ENCODE data around the gene LRCH3.
A peak's percentile ranks its signal among the peaks of the same experiment; 100 is the strongest.

The LRCH3 gene

DNA sequence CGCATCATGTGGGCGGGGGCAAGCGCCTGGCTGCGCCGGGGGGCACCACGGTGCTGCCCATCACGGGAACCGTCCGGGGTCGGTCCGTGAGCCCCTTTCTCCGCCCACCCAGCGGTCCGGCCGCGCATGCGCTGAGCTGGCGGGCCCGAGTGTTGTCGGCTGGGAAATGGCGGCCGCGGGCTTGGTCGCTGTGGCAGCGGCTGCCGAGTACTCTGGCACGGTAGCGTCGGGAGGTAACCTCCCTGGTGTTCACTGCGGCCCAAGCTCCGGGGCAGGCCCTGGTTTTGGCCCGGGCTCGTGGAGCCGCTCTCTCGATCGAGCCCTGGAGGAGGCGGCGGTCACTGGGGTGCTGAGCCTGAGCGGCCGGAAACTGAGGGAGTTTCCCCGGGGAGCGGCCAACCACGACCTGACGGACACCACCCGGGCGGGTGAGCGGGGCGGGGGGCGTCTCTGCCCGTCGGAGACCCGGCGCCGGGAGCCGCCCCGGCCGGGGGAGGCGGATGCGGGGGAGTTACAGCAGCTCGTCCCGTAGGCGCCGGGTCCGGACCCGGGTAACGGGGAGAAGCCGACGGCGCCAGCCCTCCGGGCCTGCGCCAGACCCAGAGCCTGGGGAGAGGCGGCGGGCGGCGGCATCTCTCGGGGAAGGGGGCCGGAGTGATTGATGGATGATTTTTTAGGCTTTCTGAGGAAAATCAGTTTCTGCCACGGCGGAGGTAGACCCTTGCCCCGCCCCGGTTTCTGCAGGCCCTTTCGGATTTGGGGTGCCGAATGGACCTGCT is at the start of gene LRCH3:
LRCH3 (plus strand) TSS at position 142 of the 779 bp plus-strand sequence; CDS start at position 167, 25 bp downstream.
- peak; percentile 95 for DNase-seq (ENCODE audit: low spot score)

DNA sequence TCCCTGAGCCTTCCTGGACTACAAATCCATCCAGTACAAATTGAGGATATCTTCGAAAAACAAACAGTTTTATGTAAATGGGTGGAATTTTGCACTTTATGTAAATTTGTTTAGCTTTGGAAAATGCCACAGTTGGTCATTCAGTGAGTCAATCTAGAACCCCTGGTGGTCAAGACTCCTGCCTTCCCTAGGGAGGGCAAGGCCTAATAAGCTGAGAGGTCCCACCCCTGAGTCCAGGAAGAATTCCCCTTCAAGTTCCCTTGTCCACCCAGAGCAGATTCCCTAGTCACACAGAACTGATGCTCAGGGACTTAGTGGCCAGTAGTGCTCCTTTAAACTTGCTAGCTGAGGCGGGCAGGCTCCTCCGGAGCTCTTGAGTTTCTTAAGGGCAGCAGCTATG is 48.3 kb upstream of the LRCH3 start:
- DNase-seq (ENCODE audit: low spot score): no peak

DNA sequence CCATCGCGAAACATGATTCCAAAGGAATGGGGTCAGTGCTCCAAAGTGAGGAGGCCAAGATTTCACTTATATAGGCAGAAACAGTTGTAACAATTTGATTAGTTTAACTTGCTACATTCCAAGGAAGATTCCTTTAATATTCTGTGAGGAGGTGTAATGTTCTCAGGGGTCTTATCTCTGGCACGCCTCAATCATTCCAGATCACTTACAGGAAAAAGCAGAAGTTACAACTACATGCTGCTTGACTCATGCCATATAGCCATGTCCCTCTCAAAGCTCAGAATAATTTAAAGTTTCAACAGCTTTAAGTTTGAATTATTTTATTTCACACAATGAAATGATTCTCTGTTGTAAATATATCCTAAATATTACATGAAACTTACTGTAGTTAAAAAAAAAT is 44.8 kb upstream of the LRCH3 start:
- DNase-seq (ENCODE audit: low spot score): no peak

DNA sequence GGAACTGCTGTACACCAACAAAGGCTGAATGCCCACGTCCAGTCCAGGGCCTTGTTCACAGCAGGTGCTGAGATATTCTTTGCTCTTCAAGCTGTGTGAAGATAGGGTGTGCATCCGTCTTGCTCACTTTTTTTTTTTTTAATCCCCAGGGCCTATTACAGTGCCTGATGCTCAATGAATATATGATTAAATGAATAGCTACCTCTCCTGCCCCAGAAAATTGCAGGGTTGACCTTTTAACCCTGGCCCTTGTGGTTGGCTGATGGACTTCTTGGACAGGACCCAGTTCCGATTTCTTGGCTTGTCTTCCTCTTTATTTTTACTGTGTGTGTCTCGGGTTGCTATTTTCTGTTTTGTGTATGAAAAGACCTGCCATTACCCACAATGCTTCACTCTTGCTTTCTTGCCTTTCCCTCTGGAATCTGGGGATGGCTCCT is 44.2 kb upstream of the LRCH3 start:
- DNase-seq (ENCODE audit: low spot score): no peak

DNA sequence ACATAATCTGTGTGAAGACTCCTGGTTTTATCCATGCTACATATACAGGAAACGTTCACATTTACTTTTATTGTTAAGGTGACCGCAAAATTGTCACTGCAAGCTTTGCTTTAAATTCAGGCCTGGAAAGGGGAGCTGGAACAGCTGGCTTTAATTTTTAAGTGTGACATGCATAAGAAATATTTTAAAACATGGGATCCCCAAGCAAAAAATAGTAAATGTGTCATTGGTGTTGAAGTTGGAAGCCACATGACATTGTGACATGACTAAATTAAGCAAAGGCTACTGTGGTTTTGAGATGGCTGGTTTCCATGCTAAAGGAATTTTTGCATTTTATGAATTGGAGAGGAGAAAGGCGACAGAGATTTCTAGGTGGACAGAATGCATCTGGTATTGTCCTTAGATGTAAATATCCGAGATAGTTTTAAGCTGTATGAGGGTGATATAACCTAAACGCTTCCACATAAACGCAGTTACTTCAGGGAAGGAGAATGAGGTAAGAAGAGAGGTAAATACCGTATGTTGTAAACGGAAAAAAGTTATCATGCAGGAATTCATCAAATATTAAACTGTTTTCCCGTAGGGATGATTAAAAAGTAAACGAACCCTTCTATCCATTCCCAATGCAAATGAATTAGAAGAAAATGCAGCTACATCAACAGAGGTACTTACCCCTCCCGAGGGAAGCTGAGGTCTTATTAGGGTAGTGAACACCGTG is 42.3 kb upstream of the LRCH3 start:
- DNase-seq (ENCODE audit: low spot score): no peak

DNA sequence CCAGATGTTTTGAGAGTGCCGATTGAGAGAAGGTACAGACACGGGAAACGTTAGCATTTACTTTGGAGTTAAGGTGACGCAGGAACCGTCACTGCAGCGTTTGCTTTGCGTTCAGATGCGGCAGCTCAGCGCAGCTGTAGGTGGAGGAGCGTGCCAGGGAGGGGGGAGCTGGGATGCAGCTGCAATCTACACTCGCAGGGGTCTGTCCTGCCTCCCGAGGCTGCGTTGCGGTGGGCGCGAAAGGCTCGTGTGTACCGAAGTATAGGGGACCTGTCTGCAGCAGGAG is 41.8 kb upstream of the LRCH3 start:
- DNase-seq (ENCODE audit: low spot score): peak; percentile 71

DNA sequence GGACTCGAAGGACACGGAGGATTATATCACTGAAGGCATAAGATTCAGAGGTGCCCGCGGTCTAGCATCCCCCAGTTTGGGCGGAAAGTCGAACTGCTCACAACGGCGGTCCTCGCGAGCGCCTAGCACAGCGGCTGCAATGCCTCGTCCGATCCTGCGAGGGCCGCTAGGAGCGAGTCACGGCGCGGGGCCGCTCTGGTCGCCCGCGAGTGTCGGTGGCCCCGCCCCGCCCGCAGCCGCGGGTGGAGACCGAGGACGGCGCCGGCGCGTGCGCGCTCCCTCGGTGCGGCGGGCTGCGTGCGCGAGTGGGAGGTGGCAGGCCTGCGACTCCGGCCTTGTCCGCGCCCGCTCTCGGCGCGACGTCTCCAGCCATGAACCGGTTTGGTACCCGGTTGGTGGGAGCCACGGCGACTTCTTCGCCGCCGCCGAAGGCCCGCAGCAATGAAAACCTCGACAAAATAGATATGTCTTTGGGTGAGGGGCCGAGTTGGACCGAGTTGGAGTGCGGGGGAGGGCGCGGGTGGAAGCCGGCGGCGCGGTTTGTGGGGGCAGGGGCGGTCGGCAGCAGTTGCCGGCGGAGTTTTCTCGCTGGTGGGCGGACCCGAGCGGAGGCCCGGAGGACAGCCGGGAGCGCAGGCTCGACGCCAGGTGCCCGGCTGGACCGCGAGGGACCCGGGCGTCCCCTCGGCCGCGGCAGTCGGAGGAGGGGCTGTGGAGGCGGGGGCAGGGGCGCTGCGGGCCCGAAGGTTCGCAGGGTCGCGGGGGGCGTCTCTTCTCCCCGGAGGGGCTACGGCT is 41.3 kb upstream of the LRCH3 start, which contains the start of gene FYTTD1:
FYTTD1 (plus strand) TSS at position 283 of the 795 bp plus-strand sequence; CDS start at position 372, 89 bp downstream.
- DNase-seq (ENCODE audit: low spot score): peak; percentile 94

DNA sequence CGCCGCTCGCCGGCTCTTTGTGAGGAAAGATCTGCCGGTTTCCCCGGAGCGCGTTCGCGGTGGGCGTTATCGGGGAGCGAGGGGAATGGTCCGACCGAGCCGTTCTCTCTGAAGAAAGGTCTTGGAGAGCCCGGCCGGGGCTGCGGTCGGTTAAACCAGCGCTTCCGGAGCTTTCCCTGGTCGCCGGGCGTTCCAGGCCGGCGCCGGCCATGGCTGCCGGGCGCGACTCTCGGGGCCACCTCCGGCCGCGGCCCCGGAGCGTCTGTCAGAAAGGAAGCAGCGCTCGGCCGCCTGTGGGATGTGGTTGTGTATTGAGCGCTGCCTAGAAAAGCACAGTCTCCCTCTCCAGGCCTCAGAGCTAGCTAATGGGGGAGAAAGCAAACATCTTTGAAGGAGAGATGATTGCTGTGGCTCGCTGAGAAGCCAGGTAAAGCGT is 40.6 kb upstream of the LRCH3 start:
- DNase-seq (ENCODE audit: low spot score): peak; percentile 71

DNA sequence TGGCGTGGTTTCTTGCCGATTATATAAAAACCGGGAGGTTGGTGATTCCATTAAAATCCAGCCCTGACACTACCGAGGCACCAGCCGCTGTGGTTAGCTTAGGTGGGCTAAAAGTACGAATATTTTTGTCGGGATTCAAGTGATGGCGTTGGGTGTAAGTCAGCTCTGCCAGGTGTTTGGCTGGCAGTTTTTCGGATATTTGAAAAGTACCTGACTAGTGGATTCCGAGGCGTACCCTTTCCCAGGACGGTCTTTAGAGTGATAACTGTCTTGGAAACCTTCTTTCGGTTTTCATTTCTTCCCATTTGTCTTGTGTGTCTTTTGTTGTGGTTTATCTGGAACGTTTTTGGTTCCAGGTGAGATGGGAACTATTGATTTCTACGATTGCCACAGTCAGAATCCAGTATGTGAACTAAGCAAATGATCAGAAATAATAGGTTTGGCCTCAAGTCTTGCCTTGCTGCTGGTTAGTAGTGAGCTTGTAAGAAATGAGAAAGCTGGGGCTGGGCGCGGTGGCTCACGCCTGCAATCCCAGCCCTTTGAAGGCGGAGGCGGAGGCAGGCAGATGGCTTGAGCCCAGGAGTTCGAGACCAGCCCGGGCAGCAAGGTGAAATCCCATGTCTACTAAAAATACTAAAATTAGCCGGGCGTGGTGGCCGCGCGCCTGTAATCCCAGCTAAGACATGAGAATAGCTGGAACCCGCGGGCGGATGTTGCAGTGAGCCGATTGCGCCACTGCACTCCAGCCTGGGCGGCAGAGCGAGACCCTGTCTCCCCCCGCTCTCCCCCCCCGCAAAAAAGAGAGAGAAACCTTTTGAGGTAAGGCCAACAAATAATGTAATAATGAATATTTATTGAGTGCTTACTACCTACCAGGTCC is 40.0 kb upstream of the LRCH3 start:
- DNase-seq (ENCODE audit: low spot score): no peak

DNA sequence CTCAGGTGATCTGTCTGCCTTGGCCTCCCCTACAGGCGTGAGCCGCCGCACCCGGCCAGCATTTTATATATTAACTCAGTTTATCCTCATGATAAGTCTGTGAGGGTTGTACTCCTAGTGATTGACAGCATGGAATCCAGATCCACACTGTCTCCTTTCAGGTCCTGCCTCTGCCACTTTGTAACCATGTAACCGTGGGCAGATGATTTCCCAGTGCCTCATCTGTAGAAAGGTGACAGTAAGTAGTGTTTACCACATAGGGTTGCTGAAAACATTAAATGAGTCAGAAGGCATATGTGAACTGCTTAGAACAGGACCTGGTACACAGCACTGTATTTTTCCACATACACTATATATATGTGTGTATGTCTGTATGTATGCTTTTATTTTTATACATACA is 38.9 kb upstream of the LRCH3 start:
- DNase-seq (ENCODE audit: low spot score): no peak

DNA sequence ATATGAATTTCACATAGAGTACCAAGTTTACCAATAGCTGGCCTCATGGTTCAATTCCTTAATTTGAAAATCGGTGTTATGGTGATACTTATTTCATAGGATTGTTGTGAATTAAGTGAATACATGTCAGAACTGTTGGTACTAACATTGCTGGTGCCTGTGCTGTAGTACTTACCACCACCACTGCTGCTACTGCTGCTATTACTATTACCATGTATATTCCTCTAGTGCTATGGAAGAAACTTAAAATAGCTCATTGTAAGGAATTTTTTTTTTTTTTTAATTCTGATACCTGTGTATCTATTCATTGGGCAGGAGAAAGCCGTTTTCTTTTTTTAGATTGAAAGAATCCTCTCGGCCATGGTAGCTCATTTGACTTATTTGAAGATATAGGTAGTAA is 37.8 kb upstream of the LRCH3 start:
- DNase-seq (ENCODE audit: low spot score): no peak

DNA sequence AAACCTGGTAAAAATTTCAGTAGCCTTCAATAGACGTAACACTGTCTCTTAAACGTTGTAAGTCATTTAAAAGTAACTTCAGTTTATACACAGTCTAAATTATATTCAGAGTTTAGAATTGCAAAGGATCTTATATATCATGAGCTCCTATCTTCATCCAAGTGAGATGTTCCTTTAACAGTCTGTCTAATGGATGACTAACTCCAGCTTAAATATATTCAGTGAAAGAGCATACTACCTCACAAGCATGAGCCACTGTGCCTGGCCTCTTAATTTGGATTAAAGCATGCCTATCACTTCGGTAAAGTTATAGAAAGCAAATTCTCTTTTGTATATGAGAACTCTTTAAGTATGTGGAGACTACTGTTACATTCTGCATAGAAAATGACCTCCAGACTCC is 34.4 kb upstream of the LRCH3 start:
- DNase-seq (ENCODE audit: low spot score): no peak

DNA sequence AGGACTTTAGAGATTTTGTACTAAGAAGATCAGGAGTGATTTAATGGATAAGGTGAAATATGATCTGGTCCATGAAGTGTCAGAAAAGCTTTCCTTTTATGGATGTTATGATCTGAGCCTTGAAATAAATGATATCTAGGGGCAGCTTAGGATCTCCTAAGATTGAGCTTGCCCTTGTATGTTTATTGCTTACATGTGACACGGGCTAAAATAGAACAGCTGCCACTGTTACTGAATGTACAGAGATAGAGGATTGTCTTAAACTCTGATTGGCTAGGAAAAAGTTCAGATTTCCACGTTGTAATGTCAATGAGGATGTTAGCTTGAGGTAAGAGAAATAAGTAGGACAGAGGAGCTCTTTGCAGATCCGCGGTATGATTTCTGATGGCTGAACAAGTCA is 32.5 kb upstream of the LRCH3 start:
- no peak for DNase-seq (ENCODE audit: low spot score)

DNA sequence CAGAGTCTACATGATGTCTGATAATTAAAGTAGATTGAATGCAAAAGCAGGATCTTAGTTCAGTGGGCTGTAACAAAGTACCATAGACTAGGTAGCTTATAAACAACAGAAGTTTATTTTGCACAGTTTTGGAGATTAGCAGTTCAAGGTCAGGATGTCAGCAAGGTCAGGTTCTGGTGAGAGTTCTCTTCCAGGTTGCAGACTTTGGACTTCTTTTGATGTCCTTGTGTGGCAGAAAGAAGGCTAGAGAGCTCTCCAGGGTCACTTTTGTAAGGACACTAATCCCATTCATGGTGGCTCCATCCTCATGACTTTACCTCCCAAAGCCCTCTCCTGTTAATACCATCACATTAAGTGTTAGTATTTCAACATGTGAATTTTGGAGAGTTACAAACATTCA is 29.3 kb upstream of the LRCH3 start:
- DNase-seq (ENCODE audit: low spot score): no peak

DNA sequence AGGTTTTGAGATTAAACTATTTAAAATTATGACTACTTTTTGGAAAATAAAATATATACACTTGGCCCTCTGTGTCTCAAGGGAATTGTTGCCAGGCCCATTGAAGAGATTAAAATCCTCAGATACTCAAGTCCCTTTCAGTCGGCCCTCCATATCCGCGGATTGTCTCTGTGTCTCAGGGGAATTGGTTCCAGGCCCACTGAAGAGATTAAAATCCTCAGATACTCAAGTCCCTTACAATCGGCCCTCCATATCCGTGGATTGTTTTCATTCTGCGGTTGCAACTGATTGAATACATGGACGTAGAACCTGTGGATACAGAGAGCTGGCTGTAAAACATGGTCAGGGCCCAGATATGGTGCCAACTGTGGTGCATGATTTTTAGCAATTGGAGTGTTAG is 15.7 kb upstream of the LRCH3 start:
- no peak for DNase-seq (ENCODE audit: low spot score)

DNA sequence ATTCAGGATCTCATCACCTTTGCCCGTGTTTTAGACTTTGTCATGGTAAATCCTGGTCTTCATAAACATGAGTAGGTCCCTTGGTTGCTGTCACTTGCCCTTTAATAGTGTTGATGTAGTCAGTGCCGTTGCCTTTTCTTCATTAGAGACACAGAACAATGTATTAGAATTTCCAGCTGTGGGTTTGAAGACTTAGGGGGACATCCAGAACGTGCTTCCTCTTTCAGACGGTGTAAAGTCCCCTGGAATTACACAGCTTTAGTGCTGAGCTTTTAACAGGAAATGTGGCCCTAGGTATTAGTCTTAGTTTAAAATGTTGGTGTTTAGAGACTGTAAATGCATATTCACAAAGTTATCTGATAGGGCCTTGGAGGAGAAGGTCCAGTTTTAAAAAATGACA is 8.8 kb upstream of the LRCH3 start:
- DNase-seq (ENCODE audit: low spot score): no peak

DNA sequence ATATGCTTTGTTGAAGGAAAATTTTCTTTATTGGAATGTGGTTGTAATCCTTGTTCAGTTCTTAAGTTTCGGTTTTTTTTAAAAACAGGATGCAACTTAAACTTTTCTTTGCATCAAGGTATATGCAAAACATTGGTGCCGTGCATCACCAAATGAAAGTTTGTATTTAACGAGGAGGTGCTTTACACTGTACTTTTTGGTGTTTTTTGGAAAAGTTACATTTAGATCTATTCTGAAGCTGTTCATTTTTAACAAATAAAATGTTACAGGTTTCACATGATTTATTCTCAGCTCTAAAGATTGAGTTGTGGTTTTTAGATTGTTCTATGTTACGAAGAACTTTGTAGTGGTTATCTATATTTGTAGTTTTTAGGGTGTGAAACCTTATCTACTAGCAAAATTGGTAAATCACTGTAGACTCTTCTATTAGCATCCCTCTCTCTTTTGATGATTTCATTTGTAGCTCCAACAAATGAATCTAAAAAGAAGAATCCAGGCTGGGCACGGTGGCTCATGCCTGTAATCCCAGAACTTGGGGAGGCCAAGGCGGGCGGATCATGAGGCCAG is 7.0 kb upstream of the LRCH3 start:
- peak; percentile 26 for DNase-seq (ENCODE audit: low spot score)

DNA sequence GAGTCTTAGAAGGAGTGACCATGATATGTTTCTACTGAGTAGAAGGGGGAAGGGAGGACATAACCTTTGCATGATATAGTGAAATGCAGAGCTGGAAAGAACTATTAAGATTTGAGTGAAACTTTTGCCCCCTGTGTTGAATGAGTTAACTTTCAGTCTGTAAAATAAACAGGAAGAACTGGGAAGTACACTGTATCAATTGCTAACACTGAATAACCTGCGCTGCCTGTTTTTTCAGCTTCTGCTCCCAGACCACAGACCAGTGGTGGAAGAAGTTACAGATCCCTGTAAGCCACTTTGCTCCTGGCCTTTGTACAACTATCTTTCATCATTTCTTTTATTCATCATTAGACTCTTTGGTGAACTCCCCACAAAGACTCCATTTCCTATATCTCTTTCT is 3.6 kb upstream of the LRCH3 start:
- DNase-seq (ENCODE audit: low spot score): no peak

DNA sequence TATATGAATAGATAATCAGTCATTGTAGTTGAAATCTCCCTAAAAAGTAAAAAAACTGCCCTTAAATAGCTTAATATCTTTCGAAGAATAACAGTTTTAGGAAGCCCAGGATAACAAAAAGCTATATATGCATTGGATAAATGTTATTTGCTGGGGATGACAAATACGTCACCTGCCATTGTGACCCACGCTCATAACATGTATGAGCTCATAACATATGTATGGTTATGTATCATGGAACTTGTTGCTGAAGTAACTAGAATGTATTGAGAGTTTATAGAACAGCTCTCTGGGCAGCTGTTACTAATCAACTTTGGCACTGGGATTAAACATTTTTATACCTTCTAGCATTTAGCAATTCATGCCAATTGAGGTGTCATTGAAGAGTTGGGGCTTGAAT is 1.7 kb upstream of the LRCH3 start:
- no peak for DNase-seq (ENCODE audit: low spot score)

DNA sequence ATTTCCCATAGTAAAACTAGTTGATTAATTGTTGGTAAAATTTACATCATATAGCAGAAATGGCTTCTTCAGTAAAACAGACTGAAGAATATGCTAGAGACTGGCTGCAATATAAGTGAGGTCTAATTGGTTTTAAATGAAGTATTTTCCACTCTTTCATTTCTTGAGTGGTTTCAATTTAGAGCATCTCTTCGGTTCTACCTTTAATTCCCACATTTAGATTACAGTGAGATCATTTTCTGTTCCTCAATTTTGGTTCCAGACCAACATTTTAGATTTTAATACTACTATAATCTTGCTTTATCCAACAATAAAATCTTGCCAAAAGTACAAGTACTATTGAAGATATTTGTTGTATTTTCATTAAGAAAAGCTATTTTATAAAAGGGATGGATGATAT is 1.0 kb upstream of the LRCH3 start:
- no peak for DNase-seq (ENCODE audit: low spot score)

DNA sequence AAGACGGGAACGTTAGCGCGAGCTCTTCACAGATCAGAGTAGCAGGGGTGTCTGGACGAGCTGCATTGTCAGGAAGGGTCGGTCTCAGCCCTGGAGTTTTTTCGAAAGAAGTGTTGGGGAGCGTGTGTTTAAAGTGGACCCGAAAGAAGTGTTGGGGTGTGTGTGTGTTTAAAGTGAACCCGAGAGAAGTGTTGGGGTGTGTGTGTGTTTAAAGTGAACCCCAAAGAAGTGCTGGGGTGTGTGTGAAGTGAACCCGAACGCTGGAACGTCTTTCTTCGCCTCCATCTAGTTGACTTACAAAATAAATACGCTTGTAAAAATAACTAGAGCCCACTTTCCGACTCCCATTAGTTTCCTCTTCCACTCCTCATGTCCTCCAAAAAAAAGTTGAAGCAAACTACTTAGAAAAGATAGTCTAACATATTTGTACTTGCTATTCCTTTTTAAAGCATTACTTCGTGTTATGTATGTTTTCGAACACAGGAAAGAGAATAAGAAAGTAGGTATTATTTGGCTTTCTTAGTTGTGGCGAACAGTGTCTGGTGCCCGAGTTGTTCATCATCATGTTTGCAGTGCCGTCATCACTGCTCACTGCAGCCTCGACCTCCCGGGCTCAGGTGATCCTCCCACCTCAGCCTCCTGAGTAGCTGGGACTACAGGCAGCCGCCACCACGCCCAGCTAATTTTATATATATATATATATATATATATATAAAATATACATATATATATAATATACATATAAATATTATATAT is 1.0 kb downstream of the LRCH3 start:
- DNase-seq (ENCODE audit: low spot score): peak; percentile 23
